KBM-7 (cell line): ENCODE measurements around the gene PPM1L.
A peak's percentile ranks its signal among the peaks of the same experiment; 100 is the strongest.

Experiments
- DNase-seq: peaks from one replicate; pipeline ENCODE4 v3.0.0-alpha.2; 2015
- in situ Hi-C: fragments of 300-500 bp; cut with MboI; formaldehyde crosslinking; loops from 2 replicates; pipeline ENCODE4 v1.14.3; 2020; ENCODE audit warnings: low sequenced_read_pairs, low pct_unique_long_range_greater_than_20kb, mixed read lengths

PPM1L gene

DNA sequence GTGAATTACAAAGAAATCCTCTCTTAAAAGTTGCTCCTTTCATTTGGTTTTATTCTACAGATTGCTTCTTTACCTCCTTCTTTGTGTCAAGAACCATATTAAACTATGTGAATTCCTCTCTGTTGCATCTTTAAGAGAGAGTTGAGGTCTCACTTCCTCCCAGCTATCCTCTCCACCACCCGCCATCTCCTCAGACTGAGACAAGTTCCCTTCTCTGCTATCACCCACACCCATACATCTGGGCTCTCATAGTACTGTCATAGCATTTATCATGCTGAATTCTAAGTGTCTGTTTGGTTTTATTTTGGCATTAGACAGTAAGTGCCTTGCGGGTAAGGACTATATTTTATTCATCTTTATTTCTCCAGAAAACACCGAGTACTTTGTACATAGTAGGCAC lies 294.9 kb downstream of the PPM1L start:
- DNase-seq: no peak
- in situ Hi-C loops: no loop called here

DNA sequence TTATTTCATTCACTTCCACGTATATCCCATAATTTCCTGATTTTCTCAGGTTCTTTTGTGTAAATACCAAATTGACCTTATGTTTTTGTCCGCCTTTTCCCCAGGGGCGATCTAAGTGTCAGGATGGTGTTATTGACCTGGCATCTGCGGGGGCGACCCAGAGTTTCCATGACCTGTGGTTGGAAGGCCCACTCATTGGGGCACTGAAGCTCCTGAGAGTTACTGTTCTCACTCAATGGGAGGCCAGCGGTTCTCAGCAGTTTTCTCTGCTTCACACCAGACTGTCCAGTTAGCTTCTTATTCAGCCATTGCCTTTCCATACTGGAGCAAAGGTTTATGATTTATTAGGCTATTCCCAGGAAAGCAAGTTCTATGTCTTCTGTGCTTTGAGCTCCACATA lies 295.8 kb downstream of the PPM1L start:
- in situ Hi-C loops: no loop called here

DNA sequence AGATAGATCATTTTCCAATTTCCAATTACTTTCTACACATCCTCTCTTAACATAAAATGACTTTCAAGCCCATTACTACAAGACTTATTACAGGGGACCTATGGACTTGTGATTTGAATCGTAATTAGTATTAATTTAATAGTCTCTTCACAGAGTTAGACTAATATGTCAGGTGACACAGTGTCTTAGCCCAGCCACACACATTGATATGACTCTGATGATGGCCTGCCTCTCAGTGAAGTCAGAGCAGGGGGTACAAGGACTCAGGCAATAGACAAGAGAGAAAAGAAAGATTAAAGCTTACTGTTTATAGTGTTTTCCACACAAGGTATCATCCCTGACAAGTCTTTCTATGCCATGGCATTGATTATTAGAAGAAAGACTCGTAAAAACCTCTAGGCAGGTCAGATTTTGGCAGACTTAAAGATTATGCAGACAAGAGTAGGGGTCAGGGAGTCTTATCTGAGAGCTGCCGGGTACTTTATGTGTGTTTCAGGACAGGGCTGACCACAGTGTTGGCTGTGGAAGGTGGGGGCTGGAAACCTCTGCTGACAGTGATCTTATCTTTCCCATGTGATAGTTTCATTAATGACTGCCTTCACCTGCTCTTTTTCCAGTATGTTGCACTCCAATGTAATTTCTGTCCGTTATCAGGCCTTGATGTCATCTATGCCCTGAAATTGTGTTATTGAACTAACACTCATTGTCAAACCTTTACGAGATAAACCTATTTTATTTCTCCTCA lies 299.0 kb downstream of the PPM1L start:
- no peak for DNase-seq
- in situ Hi-C loops: no loop called here

More for the DNA sequence above, 295.8 kb downstream of the PPM1L start:
- DNase-seq: no peak

DNA sequence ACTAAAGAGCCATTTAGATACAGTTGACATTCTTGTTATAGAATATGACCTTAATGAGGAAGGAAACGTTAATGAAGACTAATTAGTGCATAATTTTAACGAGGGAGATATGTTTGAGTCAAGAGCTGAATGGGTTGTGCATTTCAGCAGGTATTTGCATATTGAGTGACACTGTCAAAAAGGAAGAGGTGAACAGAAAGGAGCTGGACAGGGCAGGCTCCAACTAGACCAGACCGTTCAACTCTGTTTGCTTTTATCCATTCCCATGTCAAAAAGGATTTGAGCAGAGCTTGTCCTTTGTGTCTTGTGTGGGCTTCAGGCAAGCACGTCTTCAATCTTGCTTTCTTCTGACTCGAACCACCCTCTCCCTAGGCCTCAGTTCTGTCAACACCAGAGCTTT lies 308.4 kb downstream of the PPM1L start:
- DNase-seq: no peak
- in situ Hi-C loops: no loop called here

DNA sequence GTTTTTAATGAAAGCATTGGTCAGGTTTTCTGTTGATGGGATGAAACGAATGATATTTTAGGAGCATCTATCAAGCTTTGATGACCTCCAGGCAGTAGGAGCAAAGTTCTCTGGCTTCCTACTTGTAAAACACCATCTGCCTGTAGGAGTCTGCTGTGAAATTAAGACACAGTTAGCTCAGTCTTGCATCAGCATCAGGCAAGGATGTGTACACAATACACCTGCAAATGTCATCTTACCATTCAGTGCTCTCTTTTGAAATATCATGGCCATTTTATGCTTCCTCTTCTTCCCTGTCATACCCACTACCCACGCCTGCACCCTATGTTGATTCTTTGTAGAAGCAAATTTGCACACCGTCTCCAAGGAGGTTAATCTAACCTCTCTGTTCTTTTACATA lies 310.9 kb downstream of the PPM1L start:
- in situ Hi-C loops: no loop called here
- DNase-seq: no peak

DNA sequence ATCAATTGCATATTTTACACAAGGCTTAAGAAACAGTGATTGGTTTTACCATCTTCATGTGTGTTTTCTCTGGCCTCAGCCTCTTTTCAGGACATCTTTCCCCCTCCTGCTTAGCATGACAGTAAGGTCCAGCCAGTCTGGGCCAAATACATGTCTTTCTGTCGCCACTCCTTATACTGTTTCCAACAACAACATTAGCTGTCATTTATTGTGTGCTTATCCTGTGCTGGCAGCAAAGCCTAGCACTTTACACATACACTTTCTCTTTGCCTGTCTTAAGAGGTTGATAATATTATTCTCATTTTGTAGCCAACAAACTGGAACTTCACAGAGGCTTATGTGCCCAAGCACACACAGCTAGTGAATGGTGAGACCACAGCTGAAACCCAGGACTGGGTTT lies 311.3 kb downstream of the PPM1L start:
- in situ Hi-C loops: no loop called here
- no peak for DNase-seq

DNA sequence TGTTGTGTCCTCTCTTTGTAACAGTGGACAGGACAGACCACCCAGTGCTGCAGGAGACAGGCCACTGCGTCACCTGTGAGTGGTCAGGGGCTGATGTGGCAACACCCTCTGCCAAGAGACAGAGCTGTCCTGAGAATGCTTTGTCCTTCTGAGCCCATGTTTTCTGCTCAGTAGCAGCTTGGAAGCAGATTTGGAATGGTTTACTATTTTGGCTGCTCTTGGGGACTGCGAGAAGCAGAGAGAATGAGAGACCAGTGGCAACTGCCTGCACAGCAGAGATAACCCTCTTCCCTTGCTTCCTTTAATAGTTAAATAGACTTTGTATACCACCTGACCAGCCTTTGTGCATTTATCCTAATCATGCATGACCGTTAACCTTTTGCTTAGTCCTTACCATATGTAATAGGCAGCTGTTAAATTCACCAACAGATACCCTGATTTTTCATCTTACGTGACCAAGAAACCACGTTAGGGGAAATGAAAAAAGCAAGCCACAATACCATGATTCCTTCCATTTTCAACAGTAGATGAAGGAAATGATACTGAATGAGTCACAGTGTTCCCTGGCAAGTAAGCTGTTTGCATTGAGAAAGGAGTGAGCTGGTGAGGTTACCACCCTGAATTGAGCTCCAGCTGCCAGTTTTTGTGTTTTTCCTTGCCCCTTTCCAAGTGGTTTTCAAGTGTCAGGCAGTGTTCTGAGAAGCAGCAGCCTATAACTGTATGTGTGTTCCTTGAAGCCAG lies 313.6 kb downstream of the PPM1L start:
- in situ Hi-C loops: no loop called here
- peak; percentile 35 for DNase-seq

DNA sequence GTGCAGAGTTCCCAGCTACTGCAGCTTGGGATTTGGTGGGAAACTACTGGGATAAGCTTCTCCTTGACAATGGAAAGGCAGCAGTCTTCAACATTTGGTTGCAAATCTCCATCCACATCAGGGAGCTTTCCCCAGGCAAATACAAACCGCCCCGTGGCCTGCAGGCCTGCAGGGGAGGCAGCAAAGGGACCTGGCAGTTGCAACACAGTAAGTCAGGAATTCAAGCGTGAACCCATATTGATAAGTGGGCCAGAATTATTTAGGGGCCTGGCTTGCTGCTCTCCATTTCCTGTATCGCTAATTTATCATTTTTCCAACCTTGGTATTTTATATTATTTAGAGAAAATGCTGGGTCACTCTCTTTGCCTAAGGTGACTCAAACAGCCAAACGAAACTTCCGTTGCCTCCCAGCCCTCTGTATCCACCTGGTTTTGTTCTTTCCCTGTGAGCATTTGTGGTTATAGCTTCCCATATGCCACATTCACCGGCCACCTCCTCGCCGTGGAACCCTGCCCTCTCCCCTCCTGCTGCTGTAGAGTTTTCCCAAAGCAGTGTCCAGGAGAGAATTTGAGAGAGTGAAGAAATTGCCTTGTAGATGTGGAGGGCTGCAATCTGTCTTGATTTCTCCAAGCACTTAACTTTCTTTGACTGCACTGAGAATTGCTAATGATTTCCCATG lies 314.4 kb downstream of the PPM1L start:
- no peak for DNase-seq
- in situ Hi-C loops: no loop called here

DNA sequence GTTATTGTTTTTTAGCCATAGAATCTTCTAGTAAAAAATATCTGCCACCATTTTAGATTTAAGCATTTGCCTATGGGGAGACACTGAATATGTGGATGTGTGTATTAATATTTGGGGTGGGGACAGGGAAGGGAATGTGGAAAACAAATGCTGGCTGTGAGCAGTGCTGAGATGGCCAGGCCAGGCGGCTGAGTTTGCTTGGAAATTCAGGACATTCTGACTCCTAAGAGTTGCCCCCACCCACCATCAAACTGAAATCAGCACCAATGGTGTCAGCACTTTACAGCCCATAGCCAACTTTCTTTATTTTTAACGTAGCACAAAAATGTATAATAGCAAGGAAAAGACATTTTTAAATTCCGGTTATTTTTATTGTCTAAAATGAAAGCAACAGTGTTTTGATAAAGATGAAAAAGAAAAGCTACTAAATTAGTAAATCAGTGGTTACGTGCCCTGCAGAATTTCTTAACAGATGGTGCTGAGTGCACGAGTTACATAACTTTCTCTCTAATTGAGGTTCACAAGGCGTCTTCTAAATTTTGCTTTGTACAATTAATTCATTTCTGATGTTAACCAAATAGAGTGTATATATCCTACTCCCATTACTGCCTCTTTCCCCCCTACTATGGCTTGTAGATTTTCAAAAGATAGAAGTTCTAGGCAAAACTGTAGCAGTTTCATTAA lies 315.1 kb downstream of the PPM1L start:
- no peak for DNase-seq
- in situ Hi-C loops: no loop called here

DNA sequence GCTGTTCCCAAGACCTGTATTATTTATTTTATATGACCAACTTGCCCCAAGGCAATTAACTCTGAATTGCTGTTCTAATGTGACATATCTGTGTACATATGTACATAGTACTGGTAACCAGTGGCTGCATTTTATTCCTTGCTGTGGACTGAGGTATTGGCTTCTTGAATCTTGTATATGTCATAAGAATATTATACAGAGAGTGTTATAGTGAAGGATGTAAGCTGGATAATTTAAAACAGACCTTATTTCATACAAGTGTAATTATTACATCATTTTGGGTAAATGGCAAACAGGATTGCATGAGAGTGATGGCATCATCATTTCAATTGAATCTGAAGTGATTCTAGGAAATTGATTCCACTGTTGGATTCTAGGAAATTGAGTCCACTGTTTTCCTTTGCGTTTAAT lies 316.2 kb downstream of the PPM1L start:
- DNase-seq: no peak

DNA sequence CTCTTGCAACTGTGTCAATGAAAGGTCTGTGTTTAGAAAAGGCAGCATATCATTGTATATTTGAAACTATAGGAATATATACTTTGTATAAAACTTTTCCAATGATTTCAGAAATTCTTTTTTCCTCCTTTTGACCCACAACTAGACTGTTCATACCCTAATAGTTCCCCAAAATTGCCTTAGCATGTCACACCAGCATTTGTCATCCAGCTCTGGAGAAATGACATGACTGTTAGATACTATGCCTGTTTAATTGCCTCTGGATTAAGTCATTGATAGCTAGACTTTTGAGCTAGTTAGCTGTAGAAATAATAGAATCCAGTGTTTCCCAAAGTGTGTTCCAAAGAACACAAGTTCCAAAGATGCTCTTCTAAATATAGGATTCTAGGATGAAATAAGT lies 316.7 kb downstream of the PPM1L start:
- in situ Hi-C loops: no loop called here
- no peak for DNase-seq

More for the DNA sequence above, 316.2 kb downstream of the PPM1L start:
- in situ Hi-C loops: no loop called here

DNA sequence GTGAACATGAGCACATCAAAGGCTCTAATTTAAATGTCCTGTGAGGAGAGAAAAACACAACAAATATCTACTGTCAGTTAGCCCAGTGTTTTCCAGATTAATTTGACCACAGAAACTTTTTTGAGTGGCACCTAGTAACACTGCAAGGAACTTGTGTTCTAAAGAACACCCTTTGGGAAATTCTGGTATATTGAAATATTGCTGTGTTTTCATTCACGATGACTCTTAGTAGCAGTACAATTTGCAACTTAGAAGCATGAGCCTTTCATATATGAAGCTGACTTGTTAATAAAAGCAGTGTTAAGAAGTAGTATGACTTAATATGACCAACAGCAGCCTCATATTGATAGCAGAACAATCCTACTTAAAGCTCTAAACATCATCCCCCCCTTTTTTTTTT lies 317.1 kb downstream of the PPM1L start:
- in situ Hi-C loops: no loop called here
- DNase-seq: no peak

DNA sequence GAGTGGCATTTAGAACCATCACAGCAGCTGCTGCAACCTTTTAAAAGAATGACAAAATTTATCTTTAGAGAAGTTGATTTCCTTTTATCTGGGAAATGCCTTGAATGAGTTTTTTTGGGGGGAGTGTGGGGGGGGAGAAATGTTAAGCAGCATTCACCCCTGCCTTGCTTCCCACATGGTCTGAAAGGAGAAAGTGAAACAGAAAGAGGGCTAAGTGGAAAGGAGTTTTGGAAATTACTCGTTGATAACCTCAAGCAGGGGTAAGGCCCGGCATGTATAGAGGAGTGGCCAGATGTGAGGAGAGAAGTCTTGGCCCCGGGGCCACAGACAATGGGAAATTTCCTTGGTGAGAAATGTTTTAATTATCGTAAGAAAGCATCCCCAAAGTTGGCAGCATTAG lies 325.6 kb downstream of the PPM1L start:
- in situ Hi-C loops: no loop called here
- DNase-seq: no peak

DNA sequence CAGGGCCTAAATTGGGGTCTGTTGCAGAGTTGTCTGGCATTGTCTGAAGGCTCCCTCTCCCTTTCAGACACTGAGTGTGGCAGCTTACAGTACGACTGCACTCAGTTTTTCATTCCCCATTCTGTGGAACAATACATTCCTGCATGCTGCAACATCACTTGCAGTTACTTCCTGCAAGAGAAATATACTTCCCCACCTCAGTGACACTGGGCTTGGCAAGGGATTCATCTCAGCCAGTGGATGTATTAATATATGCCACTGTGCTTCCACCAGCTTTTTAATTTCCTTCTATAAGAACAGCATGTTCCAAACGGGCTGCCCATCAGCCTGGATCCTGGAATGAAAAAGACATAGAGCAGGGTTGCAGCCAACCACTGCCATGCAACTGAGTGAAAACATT lies 326.0 kb downstream of the PPM1L start:
- in situ Hi-C loops: no loop called here
- DNase-seq: no peak

DNA sequence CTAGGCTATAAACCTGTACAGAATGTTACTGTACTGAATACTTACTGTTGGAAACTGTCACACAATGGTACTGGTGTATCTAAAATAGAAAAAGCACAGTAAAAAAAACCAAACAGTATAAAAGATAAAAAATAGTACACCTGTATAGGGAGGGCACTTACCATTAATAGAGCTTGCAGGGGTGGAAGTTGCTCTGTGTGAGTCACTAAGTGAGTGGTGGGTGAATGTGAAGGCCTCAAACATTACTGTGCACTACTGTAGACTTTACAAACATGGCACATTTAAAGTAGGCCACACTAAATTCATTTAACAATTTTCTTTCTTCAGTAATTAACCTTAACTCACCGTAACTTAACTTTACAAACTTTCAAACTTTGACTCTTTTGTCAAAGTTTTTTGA lies 327.1 kb downstream of the PPM1L start:
- DNase-seq: no peak
- in situ Hi-C loops: no loop called here

DNA sequence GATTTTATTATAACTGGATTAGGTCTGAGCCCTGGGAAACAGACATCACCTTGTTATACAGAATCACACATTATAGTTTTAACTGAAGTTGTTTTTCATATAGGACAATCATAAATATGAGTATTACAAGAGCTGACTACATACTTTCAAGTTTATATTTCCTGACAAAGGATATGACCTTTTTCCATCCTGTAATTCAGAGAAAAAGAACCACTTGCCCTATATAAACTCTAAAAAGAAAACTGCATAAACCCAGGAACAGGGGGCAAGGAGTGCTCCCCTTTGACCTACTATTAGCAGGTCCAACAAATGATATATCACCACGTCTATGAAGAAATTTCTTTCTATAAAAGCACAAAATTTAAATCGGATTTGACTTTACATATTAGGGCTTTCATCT lies 328.2 kb downstream of the PPM1L start:
- no peak for DNase-seq
- in situ Hi-C loops: no loop called here

DNA sequence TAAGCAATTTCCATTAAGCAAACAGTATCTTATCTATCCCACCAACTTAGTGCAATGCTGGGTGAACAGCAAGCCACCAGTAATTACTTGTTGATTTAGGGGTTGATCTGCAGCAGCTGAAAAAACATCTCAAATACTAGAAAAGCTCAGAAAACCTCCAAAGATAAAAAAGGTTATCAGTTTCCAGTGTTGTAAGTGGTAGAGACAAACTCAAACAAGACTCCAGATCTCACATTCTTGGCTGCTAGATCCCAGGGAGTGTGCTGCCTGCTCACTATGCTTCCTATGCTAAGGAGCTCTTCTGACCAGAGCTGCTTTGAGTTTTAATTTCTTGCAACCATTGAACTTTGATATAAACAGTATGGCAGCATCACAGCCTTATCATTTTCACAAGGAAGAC lies 337.9 kb downstream of the PPM1L start:
- DNase-seq: no peak
- in situ Hi-C loops: no loop called here

DNA sequence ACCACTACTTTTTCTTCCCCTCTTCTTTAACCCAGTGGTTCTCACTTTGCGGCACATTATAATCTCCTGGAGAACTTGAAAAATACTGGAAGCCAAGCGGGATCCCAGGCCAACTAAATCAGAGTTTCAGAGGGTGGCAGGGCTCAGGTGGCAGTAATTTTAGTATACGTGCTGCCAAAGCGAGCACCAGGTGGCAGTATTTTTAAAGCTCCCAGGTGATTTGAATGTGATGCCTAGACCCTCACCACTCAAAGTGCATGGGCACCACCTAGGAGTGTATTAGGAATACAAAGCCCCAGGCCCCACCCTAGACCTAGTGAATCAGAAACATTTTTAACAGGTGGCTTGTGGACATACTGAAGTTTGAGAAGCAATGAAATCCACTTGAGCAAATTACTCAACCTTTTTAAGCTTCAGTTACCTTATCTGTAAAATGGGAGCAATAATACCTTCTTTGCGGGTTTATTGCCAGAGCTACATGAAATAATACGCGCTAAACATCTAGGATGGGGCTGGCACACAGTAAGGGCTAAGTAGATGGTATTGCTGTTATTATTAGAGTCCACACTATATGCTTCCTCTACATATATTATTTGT lies 340.8 kb downstream of the PPM1L start:
- in situ Hi-C loops: no loop called here
- DNase-seq: peak; percentile 15

DNA sequence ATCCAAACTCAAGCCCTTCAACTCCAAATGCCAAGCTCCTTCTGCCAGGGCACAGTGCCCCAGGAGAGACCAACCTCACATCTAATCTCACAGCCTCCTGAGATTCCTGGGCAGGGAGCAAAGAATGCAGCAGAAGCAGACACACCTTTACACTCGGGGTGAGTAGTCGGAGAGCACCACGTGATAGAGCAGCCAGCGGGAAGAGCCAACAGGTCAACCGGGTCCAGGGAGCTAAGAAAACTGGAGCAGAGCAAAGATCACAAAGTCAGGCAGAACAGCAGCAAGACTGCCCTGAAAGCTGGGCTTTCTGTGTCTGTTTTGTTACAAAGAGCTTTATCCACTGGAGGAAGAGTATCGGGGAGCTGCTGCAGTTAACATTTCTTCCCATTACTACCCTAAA lies 345.0 kb downstream of the PPM1L start:
- in situ Hi-C loops: no loop called here
- DNase-seq: no peak
